Measurements from ENCODE around the gene LYVE1.
A peak's percentile ranks its signal among the peaks of the same experiment; 100 is the strongest.

The LYVE1 gene

GRCh38 chr11:10558288-10558687, 10.2 kb downstream of the LYVE1 start:
- DNase-seq (ENCODE audit: low read depth): no peak

- DNase-seq (ENCODE audit: low read depth): no peak
Measured at GRCh38 chr11:10556590-10556989, 11.9 kb downstream of the LYVE1 start.

GRCh38 chr11:10551845-10552352, 16.6 kb downstream of the LYVE1 start:
- no peak for DNase-seq (ENCODE audit: low read depth)

GRCh38 chr11:10551290-10551592, 17.2 kb downstream of the LYVE1 start:
- no peak for DNase-seq (ENCODE audit: low read depth)

- no peak for DNase-seq (ENCODE audit: low read depth)
Measured at GRCh38 chr11:10550503-10551289, 17.8 kb downstream of the LYVE1 start.

GRCh38 chr11:10544491-10545465, 23.7 kb downstream of the LYVE1 start:
- no peak for DNase-seq (ENCODE audit: low read depth)

- no peak for DNase-seq (ENCODE audit: low read depth)
Measured at GRCh38 chr11:10543782-10544181, 24.7 kb downstream of the LYVE1 start.

GRCh38 chr11:10542776-10543175, 25.7 kb downstream of the LYVE1 start:
- DNase-seq (ENCODE audit: low read depth): no peak

GRCh38 chr11:10541561-10541930, 26.9 kb downstream of the LYVE1 start:
- no peak for DNase-seq (ENCODE audit: low read depth)

GRCh38 chr11:10540915-10541560, 27.4 kb downstream of the LYVE1 start, which contains the start of gene RNF141:
Gene RNF141, minus strand, starts transcription at chr11:10541187. Its CDS starts 7,029 bp downstream, at chr11:10534158.
- peak; percentile 88 for DNase-seq (ENCODE audit: low read depth)

- DNase-seq (ENCODE audit: low read depth): no peak
Measured at GRCh38 chr11:10540546-10540914, 27.9 kb downstream of the LYVE1 start.

- DNase-seq (ENCODE audit: low read depth): no peak
Measured at GRCh38 chr11:10539339-10539738, 29.1 kb downstream of the LYVE1 start.

- DNase-seq (ENCODE audit: low read depth): no peak
Measured at GRCh38 chr11:10538924-10539323, 29.5 kb downstream of the LYVE1 start.

- DNase-seq (ENCODE audit: low read depth): no peak
Measured at GRCh38 chr11:10537600-10537999, 30.9 kb downstream of the LYVE1 start.

- DNase-seq (ENCODE audit: low read depth): no peak
Measured at GRCh38 chr11:10534316-10534715, 34.1 kb downstream of the LYVE1 start.

- DNase-seq (ENCODE audit: low read depth): no peak
Measured at GRCh38 chr11:10533323-10533722, 35.1 kb downstream of the LYVE1 start.

GRCh38 chr11:10532526-10532925, 35.9 kb downstream of the LYVE1 start:
- no peak for DNase-seq (ENCODE audit: low read depth)

- DNase-seq (ENCODE audit: low read depth): no peak
Measured at GRCh38 chr11:10529279-10529678, 39.2 kb downstream of the LYVE1 start.

- DNase-seq (ENCODE audit: low read depth): no peak
Measured at GRCh38 chr11:10528121-10528520, 40.3 kb downstream of the LYVE1 start.

- DNase-seq (ENCODE audit: low read depth): no peak
Measured at GRCh38 chr11:10526974-10527918, 41.2 kb downstream of the LYVE1 start.

GRCh38 chr11:10524471-10524870, 44.0 kb downstream of the LYVE1 start:
- DNase-seq (ENCODE audit: low read depth): no peak
